NOMO-1 treated with dmso at 0.1 percent for 144 hours (cell line): ENCODE results near the gene FARSB.

Experiments
- DNase-seq: peaks from one replicate; lab custom pipeline; 2025; ENCODE audit not compliant: unreplicated experiment; lab: John Stamatoyannopoulos, UW

The FARSB gene

DNA sequence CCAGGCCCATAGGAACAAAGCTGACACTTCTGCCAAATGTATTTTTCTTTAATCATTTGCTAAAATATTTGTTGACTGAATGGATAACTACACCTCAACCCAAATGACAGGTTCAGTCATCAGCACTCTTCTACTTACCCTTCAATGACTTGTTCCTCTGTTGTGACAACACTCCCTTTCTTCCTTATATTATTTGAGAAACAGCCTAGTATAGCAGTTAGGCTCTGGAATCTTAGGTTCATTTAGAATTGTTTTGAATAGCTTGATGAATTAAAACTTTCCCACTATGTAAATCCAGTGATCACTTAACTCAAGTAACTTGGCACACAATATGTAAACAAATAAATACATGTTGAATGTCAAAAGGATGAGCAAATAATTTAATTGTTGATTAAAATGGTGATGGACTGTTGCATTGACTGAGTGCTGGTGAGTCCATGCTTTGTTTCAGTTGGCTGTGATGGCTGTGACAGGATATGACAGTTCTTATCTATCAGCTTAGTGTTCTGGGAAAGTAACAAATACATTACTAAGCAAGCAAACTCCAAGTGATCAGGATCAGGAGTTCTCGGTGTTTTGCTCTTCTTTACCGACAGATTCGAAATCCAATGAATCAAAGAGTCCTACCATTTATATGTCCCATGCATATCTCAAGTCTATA is 12.7 kb upstream of the FARSB start:
- no peak for DNase-seq

DNA sequence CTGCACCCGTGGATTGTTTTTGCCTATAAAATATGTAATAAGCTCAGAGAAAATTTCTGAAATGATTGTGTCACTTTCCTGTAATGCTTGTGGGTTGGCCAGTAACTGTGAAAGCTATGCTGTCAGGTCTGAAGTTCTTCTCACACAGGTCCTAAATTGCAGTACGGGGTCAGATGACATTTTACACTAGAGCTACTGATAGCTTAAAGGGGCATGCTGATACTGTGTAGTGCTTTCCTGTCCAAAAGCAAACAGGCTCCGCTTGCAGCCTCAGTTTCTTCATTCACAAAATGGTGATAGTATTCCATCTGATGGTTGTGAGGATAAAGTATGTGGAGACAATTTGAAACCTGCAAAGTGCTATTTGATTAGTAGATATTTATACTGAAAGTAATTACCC is 7.6 kb upstream of the FARSB start:
- peak; percentile 35 for DNase-seq

DNA sequence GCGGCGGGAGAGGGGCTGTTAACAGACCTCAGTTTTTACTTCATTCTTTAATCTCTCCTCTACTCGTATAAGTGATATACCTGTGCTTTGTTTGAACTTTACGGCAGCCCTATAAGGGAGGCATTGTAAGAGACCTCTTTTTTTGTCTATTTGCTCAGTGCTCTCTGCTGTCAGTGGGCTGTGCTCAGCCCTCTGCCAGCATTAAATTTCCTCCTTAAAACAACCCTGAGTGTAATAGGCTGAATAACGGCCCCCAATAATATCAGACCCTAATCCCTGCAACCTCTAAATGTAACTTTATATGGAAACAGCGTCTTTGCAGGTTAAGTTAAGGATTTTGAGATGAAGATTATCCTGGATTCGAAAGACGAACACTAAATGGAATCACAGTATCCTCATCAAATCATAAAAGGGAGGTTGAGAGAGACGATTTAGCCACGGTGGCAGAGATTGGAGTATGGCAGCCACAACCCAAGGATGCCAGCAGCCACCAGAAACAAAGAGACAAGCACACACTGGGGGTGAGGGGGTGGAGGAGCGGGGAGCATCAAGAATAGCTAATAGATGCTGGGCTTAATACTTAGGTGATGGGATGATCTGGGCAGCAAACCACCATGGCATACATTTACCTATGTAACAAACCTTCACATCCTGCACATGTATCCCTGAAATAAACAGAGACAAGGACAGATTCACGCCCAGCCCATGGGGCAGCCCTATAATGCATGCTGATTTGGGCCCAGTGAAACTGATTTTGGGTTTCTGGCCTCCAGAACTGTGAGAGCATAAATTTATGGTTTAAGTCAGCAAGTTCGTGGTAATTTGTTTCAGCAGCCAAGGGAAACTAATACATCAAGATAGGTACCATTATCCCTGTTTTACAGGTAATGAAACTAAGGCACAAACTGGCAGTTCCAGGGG is 894 bp upstream of the FARSB start:
- DNase-seq, result no peak

DNA sequence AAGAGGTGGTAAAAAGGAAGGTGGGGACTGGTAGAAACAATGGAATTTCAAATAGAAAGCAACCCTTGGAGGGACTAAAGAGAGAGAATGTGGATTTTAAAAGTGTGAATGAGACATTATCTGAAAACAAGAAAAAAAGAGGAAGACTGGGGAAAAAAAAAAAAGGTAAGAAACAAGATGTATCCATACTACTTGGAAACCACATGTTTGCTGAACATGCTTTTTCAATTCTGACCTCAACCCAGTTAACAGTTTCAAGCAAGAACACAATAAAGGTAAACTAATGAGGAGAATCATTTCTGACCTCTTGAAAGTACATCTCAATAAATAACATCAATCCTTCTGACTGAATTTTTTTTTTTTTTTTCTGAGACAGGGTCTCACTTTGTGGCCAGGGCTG is 2.6 kb downstream of the FARSB start:
- no peak for DNase-seq

GRCh38 chr2:222652491-222653255 is 3.2 kb downstream of the FARSB start:
- DNase-seq, result peak; percentile 15

- DNase-seq, result no peak
Observed at GRCh38 chr2:222651718-222652418, 4.0 kb downstream of the FARSB start.

GRCh38 chr2:222649801-222650200 is 6.1 kb downstream of the FARSB start:
- no peak for DNase-seq

DNA sequence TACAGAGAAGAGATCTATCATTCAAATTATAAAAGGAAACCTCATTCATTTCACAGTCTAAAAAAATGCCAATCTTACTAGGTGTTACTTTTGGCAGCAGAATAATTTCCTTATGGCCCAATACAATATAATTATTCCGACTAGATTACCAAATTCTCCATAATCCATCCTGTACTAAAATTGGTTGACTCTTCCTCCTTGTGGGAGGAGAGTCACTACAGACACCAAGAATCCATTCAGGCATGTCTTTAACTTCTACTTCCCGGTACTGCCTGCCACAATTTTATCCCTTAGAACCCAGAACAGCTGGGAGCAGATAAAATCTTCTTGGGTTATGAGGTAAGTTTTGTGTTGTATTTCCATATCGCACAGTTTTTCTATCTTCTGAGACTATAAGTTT is 9.9 kb downstream of the FARSB start:
- no peak for DNase-seq

DNA sequence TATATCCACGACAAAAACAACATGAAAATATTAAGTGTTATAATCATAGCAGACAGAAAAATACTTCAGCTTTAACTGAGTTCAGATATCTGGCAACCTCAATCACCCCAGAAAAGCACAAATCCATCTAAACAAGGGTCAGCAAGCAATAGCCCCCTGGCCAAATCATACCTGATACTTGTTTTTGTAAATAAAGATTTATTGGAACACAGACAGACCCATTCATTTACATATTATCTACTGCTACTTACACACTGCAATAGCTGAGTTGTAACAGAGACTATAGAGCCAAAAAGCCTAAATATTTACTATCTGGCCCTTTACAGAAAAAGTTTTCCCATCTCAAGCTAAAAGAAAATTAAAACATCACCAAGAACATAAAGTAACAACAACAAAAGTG is 12.8 kb downstream of the FARSB start:
- DNase-seq, result no peak

- DNase-seq, result no peak
Observed at GRCh38 chr2:222641336-222641735, 14.6 kb downstream of the FARSB start.

DNA sequence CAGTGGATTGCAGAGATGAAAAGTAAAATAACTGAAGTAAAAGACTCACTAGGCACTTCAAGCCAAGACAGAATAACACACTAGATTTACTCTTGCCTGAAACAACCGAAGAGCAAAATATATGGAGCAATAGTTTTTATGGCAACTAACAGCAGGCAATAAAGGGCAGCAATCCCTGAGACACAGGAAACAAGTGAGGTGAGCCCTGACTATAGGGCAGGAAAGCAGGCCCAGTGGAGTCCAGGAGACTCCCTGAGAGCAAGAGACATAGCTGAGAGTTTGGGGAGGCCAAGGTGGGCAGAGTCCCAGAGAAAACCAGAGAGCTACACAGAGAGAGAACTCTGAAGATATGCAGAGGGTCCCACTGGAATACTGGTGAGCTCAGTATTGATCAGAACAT is 18.8 kb downstream of the FARSB start:
- DNase-seq, result no peak

DNA sequence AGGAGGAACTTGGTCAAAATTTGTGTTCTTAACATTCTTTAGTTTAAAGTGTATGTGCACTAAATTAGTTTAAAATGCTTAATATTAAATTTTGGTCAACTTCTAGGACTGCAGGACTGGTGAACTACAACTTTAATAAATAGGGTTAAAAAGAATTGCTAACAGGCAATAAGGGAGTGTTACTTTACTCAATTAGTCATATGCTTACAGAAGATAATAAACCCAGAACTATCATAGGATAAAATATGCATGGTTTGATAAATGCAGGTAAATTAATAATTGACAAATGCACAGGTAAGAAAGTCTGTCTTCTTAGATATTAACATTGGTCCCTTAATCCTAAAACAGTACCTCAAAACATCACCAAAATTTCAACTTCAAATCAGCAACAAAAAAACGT is 20.6 kb downstream of the FARSB start:
- no peak for DNase-seq

- no peak for DNase-seq
Observed at GRCh38 chr2:222627764-222628163, 28.1 kb downstream of the FARSB start.

DNA sequence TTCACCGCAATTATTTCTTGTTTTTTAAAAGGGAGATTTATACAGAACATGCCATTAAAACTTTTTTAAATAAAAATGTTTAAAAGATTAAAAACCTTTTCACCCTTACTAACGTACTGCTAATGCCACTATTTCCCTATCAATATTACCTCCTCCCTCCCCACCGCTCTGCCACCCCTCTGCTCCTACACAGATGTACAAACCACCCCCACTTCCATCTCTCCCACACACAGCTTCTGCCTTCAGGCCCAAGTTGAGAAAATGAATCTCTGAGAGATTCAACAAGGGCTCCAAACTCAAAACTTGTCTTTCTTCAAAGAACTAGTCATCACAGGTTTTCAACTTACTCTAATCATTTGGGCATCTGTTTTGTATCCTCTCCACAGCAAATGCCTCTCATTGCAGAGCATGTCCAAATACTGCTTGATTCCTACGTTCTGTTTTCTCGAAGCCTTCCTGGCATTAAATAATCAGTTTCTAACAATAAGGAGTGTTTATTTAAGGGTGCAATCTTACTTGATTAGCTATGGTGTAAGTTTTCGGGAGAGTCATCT is 32.1 kb downstream of the FARSB start:
- no peak for DNase-seq

- DNase-seq, result peak; percentile 52
Observed at GRCh38 chr2:222622910-222623309, 33.0 kb downstream of the FARSB start.

DNA sequence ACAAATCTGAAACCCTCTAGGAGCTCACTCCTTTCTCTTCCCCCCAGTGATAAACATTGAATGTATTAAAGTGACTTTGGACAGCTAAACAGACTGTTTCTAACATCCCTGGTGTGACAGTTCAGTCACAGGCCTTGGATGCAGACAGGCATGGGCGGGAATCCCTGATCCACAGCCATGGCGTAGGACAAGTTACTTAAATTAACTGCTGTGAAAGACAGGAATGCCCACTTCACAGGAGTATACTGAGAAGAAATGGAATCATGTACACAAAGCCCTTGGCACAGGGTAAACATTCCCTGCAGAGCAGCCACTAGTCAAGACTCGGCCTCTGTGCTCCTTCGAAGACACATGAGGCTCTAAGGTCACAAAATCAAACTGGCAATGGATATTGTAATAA is 34.0 kb downstream of the FARSB start:
- DNase-seq, result no peak

DNA sequence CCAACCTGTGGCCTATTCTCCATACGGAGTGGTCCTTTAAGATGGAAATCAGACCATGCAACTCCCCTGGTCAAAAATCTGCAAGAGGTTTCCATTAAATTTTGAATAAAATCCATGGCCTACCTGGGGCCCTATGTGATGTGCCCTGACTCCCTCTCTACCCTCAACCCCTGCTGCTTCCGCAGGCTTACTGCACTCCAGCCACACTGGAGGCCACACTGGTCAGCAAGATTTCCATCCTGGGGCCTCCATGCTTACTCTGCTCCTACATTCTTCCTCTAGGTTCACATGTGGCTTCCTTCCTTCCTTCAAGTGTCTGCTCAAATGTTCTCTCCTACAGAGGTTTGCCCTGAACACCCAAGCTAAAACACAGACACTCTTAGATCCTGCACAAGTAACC is 40.6 kb downstream of the FARSB start:
- DNase-seq, result no peak

GRCh38 chr2:222613715-222614331 is 42.1 kb downstream of the FARSB start:
- DNase-seq, result no peak

DNA sequence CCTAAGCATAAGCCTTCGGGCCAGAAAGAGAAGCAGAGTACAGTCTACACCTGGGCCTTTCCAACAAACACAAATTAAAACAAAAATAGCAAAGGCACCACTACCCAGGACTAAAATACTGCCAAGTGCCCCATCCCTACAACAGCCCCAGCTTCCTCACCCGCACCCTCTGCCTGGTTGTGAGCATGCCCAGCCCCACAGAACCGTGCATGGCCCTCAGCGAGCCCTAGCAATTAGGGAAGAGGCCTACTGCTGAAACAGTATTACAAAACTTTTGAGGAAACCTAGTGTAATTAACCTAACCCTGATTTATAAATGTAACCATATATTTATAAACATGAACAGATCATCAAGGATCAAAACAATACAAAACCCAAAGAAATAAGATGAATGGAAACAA is 44.2 kb downstream of the FARSB start:
- peak; percentile 61 for DNase-seq

- DNase-seq, result no peak
Observed at GRCh38 chr2:222610746-222611145, 45.1 kb downstream of the FARSB start.
